ENCODE data around the gene CD300A. TPM values are rescaled to one million over a fixed set of nuclear protein-coding genes. Genes with fewer than 3 reads are reported as not detected.

Gene CD300A
- total and polyA plus RNA-seq, 5 donors from 2014 or later: 0.39 to 4.8 (median 3.0) TPM

DNA sequence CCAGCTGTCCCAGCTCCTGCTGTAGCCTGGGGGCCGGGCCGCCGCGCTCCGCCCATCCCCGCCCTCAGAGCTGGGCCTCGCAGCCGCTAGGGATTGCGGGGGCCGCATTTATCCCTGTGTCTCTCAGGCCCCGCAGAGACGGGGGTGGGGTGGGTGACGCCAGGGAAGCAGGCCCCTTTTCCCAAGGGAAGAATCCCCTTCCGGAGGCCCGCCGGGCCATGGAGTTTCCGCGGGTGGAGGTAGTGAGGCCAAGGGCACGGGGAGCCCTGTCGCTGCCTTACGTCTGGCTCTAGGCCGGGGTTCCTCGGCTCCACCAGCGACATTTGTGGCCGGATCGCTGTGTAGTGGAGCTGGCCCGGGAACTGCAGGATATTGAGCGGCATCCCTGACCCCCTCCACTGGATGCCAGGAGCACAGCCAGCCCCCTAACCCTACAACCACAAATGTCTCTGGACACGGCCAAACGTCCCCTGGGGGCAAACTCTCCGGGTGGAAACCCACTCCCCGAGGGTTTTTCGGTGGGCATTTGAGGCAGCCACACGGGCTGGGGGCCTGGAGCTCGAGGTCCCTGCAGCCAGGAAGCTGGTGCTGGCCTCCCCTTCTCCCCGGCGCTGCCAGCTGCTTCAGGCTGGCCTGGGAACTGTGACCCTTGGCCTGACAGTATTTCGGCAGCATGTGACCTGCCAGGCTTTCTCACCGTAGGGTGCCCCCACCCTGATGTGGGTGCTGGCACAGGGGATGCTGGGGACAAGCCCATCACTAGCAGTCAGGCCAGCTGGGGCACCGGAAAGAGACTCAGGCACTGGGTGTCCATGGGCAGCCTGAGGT lies 12.0 kb upstream of the CD300A start:
- Mint-ChIP-seq H3K4me3 (peak overlapping the region in 1 of 4 donors; percentile 54), H3K36me3 (no peaks in the 10 kb centered on the region), H3K4me1 (peaks cover 0 to 11% (median under 1%) of the 10 kb centered on the region in 4 donors), H3K27ac (no peak overlapping the region), H3K27me3 (peaks cover 53% of the 10 kb centered on the region), H3K9me3 (no peaks in the 10 kb centered on the region)
- H3K9me3 ChIP-seq (ENCODE audit: control insufficient read depth in 2 of 2, low read length in 2 of 2): no peaks in the 10 kb centered on the region
- H3K4me1 ChIP-seq (ENCODE audit: control insufficient read depth, insufficient read depth, low read length, poor library complexity, severe bottlenecking): peaks cover 4% of the 10 kb centered on the region
- no peaks in the 10 kb centered on the region for H3K27me3 ChIP-seq (ENCODE audit: control insufficient read depth, insufficient read depth, low read length)
- no peaks in the 10 kb centered on the region for H3K36me3 ChIP-seq (ENCODE audit: control insufficient read depth, insufficient read depth, low read length)
- peak; percentile 9 to 66 for ATAC-seq (ENCODE audit: low read depth in 2 of 2)
- DNase-seq: peak in 1 of 3 donors; percentile 28
- H3K27ac ChIP-seq (ENCODE audit: insufficient read depth, low read length, poor library complexity, severe bottlenecking): no peak overlapping the region
- H3K4me3 ChIP-seq (ENCODE audit: low read depth, low read length): no peak overlapping the region

DNA sequence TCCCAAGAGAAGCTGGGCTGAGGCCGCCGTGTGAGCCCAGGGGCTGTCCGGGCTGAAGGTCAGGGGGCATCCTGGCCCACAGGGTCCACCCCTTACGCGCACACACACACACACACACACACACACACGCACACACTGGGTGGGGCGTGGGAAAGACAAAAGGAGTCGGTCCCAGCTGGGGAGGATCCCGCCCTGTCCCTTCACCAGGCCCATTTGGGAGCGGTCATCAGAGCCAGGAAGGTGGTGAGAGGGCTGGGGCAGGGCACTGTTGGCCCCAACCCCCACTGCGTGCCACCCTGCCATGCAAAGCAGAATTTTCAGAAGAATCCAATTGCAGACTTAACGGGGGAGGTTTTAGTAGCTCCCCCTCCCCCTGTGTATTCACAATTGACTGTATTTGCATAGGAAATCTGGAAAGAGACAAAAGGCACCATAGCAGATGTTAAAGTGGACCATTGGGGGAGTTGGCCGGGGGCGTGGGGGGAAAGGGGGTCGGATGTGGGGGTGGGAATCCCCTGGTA lies 11.3 kb upstream of the CD300A start:
- Histone ChIP-seq H3K27ac (ENCODE audit: insufficient read depth, low read length, poor library complexity, severe bottlenecking) (no peak overlapping the region), H3K27me3 (ENCODE audit: control insufficient read depth, insufficient read depth, low read length) (no peaks in the 10 kb centered on the region), H3K9me3 (ENCODE audit: control insufficient read depth in 2 of 2, low read length in 2 of 2) (no peaks in the 10 kb centered on the region), H3K36me3 (ENCODE audit: control insufficient read depth, insufficient read depth, low read length) (no peaks in the 10 kb centered on the region), H3K4me1 (ENCODE audit: control insufficient read depth, insufficient read depth, low read length, poor library complexity, severe bottlenecking) (peaks cover 4% of the 10 kb centered on the region), H3K4me3 (ENCODE audit: low read depth, low read length) (no peak overlapping the region)
- peaks cover 53% of the 10 kb centered on the region for H3K27me3 Mint-ChIP-seq
- H3K36me3 Mint-ChIP-seq: no peaks in the 10 kb centered on the region
- DNase-seq: no peak
- peak overlapping the region in 1 of 4 donors; percentile 33 for H3K4me3 Mint-ChIP-seq
- ATAC-seq (ENCODE audit: low read depth in 2 of 2): no peak
- H3K27ac Mint-ChIP-seq: no peak overlapping the region
- peaks cover 0 to 11% (median under 1%) of the 10 kb centered on the region in 4 donors for H3K4me1 Mint-ChIP-seq
- H3K9me3 Mint-ChIP-seq: no peaks in the 10 kb centered on the region

DNA sequence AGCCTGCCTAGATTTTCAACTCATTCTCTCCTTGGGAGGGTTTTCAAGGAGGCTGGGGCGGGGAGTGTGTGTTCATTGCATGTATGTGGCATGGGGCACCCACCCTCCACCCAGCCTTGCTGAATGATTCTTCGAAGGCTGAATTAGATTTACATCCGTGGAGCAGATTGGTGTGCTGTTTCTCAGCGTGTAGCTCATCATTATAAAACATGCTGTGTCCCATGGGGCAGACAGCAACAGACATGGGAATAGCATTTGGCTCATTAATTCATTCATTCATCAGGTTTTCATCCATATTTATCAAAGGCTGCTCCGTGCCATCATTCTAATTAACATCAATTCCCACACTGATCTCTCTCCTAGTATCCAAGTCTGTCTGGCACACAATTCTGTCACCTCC lies 10.6 kb upstream of the CD300A start:
- H3K4me3 Mint-ChIP-seq: peak overlapping the region in 3 of 4 donors; percentile 7 to 63 (median 43)
- no peaks in the 10 kb centered on the region for H3K36me3 Mint-ChIP-seq
- Histone ChIP-seq H3K27ac (ENCODE audit: insufficient read depth, low read length, poor library complexity, severe bottlenecking) (no peak overlapping the region), H3K4me1 (ENCODE audit: control insufficient read depth, insufficient read depth, low read length, poor library complexity, severe bottlenecking) (peaks cover 4% of the 10 kb centered on the region), H3K36me3 (ENCODE audit: control insufficient read depth, insufficient read depth, low read length) (no peaks in the 10 kb centered on the region), H3K4me3 (ENCODE audit: low read depth, low read length) (no peak overlapping the region), H3K27me3 (ENCODE audit: control insufficient read depth, insufficient read depth, low read length) (no peaks in the 10 kb centered on the region), H3K9me3 (ENCODE audit: control insufficient read depth in 2 of 2, low read length in 2 of 2) (no peaks in the 10 kb centered on the region)
- no peaks in the 10 kb centered on the region for H3K9me3 Mint-ChIP-seq
- ATAC-seq (ENCODE audit: low read depth in 2 of 2) (no peak), DNase-seq (no peak)
- H3K4me1 Mint-ChIP-seq: peaks cover 0 to 11% (median under 1%) of the 10 kb centered on the region in 4 donors
- H3K27me3 Mint-ChIP-seq: peaks cover 53% of the 10 kb centered on the region
- no peak overlapping the region for H3K27ac Mint-ChIP-seq

DNA sequence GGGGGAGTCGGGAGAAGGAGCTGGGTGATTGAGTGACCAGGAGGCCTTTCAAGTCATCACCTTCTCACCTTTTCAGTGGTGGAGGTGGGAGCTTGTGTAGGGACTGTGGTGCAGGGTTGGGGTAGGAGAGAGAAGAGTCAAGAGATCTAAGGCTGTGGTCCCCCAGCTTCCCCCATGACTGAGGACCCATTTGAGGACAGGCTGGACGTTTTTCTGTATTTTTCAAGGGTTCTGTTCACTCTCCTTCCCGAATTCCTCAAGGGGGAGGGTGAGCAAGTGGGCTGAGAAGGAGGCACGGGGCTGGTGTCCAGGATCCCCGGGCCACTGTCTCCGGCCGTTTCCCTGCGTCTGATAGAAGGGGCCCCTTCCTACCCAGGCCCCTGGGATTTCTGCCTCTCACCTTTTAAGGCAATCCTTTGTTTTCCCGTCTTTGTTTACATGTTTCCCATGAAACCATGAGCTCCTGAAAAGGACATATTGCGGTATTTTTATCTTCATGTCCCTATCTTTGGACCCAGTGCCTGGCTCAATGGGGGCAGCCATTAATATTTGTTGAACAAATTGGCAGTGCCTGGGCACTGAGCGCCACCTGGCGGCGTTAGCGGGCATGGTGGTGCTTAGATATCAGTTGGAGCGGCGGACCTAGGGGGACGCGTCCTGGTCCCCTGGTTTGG lies 9.2 kb upstream of the CD300A start:
- ATAC-seq (ENCODE audit: low read depth in 2 of 2) (peak; percentile 51), DNase-seq (peak; percentile 51 to 67 (median 61))
- Mint-ChIP-seq H3K9me3 (no peaks in the 10 kb centered on the region), H3K27me3 (peaks cover 48% of the 10 kb centered on the region), H3K27ac (peak overlapping the region in 1 of 3 donors; percentile 4), H3K4me3 (peak overlapping the region in 1 of 4 donors; percentile 55), H3K36me3 (no peaks in the 10 kb centered on the region), H3K4me1 (peaks cover 0 to 13% (median under 1%) of the 10 kb centered on the region in 4 donors)
- Histone ChIP-seq H3K4me3 (ENCODE audit: low read depth, low read length) (no peak overlapping the region), H3K4me1 (ENCODE audit: control insufficient read depth, insufficient read depth, low read length, poor library complexity, severe bottlenecking) (peaks cover 5% of the 10 kb centered on the region), H3K36me3 (ENCODE audit: control insufficient read depth, insufficient read depth, low read length) (no peaks in the 10 kb centered on the region), H3K27ac (ENCODE audit: insufficient read depth, low read length, poor library complexity, severe bottlenecking) (no peak overlapping the region), H3K27me3 (ENCODE audit: control insufficient read depth, insufficient read depth, low read length) (no peaks in the 10 kb centered on the region), H3K9me3 (ENCODE audit: control insufficient read depth in 2 of 2, low read length in 2 of 2) (no peaks in the 10 kb centered on the region)

DNA sequence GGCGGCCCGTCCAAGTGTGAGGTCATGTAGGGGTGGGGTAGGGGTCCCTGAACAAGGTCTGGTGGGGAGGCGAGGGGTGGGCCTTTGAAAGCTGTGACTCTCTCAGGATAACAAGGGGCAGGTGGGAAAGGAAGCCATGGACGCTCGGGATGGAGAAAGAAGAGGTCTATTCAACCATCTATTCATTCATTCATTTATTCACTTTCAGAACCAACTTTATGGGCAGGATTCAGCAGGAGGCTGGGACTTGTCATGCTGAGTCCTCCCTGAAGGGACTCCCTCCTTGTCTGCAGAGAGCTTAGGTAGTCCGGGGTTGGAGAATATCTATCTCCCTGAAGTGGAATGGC lies 8.6 kb upstream of the CD300A start:
- Mint-ChIP-seq H3K27ac (no peak overlapping the region), H3K36me3 (no peaks in the 10 kb centered on the region), H3K4me3 (peak overlapping the region in 1 of 4 donors; percentile 55), H3K27me3 (peaks cover 44% of the 10 kb centered on the region), H3K9me3 (no peaks in the 10 kb centered on the region), H3K4me1 (peaks cover 0 to 16% (median under 1%) of the 10 kb centered on the region in 4 donors)
- DNase-seq: no peak
- ATAC-seq (ENCODE audit: low read depth in 2 of 2): no peak
- H3K36me3 ChIP-seq (ENCODE audit: control insufficient read depth, insufficient read depth, low read length): no peaks in the 10 kb centered on the region
- H3K27ac ChIP-seq (ENCODE audit: insufficient read depth, low read length, poor library complexity, severe bottlenecking): no peak overlapping the region
- H3K9me3 ChIP-seq (ENCODE audit: control insufficient read depth in 2 of 2, low read length in 2 of 2): no peaks in the 10 kb centered on the region
- H3K4me1 ChIP-seq (ENCODE audit: control insufficient read depth, insufficient read depth, low read length, poor library complexity, severe bottlenecking): peaks cover 10% of the 10 kb centered on the region
- H3K27me3 ChIP-seq (ENCODE audit: control insufficient read depth, insufficient read depth, low read length): no peaks in the 10 kb centered on the region
- H3K4me3 ChIP-seq (ENCODE audit: low read depth, low read length): no peak overlapping the region

DNA sequence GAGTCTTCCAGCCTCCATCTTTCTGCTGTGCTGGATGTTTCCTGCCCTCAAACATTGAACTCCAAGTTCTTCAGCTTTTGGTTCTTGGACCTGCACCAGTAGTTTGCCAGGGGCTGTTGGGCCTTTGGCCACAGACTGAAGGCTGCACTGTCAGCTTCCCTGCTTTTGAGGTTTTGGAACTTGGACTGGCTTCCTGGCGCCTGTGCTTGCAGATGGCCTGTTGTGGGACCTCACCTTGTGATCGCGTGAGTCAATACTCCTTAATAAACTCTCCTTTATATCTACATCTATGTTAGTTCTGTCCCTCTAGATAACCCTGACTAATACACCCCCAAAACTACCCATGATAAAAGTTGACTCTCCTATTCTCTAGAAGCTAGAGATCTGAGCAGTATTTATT lies 7.6 kb upstream of the CD300A start:
- Histone ChIP-seq H3K27ac (ENCODE audit: insufficient read depth, low read length, poor library complexity, severe bottlenecking) (no peak overlapping the region), H3K27me3 (ENCODE audit: control insufficient read depth, insufficient read depth, low read length) (no peaks in the 10 kb centered on the region), H3K4me1 (ENCODE audit: control insufficient read depth, insufficient read depth, low read length, poor library complexity, severe bottlenecking) (peaks cover 21% of the 10 kb centered on the region), H3K36me3 (ENCODE audit: control insufficient read depth, insufficient read depth, low read length) (no peaks in the 10 kb centered on the region), H3K4me3 (ENCODE audit: low read depth, low read length) (no peak overlapping the region), H3K9me3 (ENCODE audit: control insufficient read depth in 2 of 2, low read length in 2 of 2) (no peaks in the 10 kb centered on the region)
- Mint-ChIP-seq H3K9me3 (peaks cover 0 to 2% (median 0%) of the 10 kb centered on the region in 7 donors), H3K27me3 (peaks cover 47% of the 10 kb centered on the region), H3K36me3 (no peaks in the 10 kb centered on the region), H3K4me1 (peaks cover 0 to 25% (median 9%) of the 10 kb centered on the region in 4 donors), H3K4me3 (no peak overlapping the region), H3K27ac (no peak overlapping the region)
- DNase-seq (no peak), ATAC-seq (ENCODE audit: low read depth in 2 of 2) (no peak)

DNA sequence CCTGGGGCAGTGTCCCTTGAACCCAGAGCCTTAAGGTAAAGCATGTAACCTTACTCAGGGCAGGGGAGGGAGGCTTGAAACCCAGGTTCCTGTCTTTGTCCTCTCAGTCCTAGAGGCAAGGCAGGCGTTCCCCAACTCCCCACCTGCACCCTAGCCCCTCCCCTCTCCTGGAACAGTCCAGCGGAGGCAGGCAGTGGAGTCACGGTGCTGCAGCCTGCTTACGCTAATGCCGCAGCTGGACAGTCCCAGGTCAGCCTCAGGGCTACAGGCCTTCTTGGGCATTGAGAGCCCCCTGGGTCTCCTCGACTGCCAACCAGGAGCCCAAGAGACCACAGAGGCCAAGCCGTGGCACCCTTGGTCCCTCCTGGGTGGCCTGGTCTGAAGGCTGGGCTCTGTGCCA lies 6.8 kb upstream of the CD300A start:
- H3K9me3 Mint-ChIP-seq: peaks cover 0 to 2% (median 0%) of the 10 kb centered on the region in 7 donors

More for the DNA sequence above, 6.8 kb upstream of the CD300A start:
- ATAC-seq (ENCODE audit: low read depth in 2 of 2) (no peak), DNase-seq (no peak)
- Histone ChIP-seq H3K4me1 (ENCODE audit: control insufficient read depth, insufficient read depth, low read length, poor library complexity, severe bottlenecking) (peaks cover 21% of the 10 kb centered on the region), H3K27ac (ENCODE audit: insufficient read depth, low read length, poor library complexity, severe bottlenecking) (no peak overlapping the region), H3K27me3 (ENCODE audit: control insufficient read depth, insufficient read depth, low read length) (no peaks in the 10 kb centered on the region), H3K4me3 (ENCODE audit: low read depth, low read length) (no peak overlapping the region), H3K9me3 (ENCODE audit: control insufficient read depth in 2 of 2, low read length in 2 of 2) (no peaks in the 10 kb centered on the region), H3K36me3 (ENCODE audit: control insufficient read depth, insufficient read depth, low read length) (no peaks in the 10 kb centered on the region)
- H3K4me3 Mint-ChIP-seq: no peak overlapping the region
- H3K36me3 Mint-ChIP-seq: no peaks in the 10 kb centered on the region
- no peak overlapping the region for H3K27ac Mint-ChIP-seq
- peaks cover 0 to 26% (median 9%) of the 10 kb centered on the region in 4 donors for H3K4me1 Mint-ChIP-seq
- H3K27me3 Mint-ChIP-seq: peaks cover 44% of the 10 kb centered on the region
